SK-N-DZ (cell line): ENCODE results near the gene ANKRD30BL. TPM values are rescaled to one million over a fixed set of nuclear protein-coding genes. Genes with fewer than 3 reads are reported as not detected.
"Not testable (repeated sequence)": the region's sequence is repeated elsewhere in the genome, so short reads cannot be mapped to it uniquely, and the experiment has no call there.

Experiments
- DNase-seq: peaks from one replicate; pipeline ENCODE4 v3.0.0-alpha.2; 2015; ENCODE audit warnings: low spot score
- polyA plus RNA-seq, 2 experiments: library from polyadenylated mRNA; depleted of rRNA; stranded (reverse); fragments of >200 nt; gene quantifications; 2 replicates each; pipeline ENCODE4 v1.2.3, GENCODE V29; 2014
- small RNA-seq, 2 experiments: library from RNA; depleted of rRNA; stranded (forward); fragments of <200 nt; gene quantifications; one replicate each; pipeline ENCODE3, GENCODE V24; 2014

The ANKRD30BL gene, protein sequence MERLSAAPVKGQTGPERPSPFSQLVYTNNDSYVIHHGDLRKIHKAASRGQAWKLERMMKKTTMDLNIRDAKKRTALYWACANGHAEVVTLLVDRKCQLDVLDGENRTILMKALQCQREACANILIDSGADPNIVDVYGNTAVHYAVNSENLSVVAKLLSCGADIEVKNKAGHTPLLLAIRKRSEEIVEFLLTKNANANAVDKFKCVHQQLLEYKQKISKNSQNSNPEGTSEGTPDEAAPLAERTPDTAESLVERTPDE
- not detected in 2 replicates for polyA plus RNA-seq (2014; cell fraction: cytosol; rRNA removed)
- polyA plus RNA-seq (2014; cell fraction: nucleus; rRNA removed): not detected in 2 replicates

DNA sequence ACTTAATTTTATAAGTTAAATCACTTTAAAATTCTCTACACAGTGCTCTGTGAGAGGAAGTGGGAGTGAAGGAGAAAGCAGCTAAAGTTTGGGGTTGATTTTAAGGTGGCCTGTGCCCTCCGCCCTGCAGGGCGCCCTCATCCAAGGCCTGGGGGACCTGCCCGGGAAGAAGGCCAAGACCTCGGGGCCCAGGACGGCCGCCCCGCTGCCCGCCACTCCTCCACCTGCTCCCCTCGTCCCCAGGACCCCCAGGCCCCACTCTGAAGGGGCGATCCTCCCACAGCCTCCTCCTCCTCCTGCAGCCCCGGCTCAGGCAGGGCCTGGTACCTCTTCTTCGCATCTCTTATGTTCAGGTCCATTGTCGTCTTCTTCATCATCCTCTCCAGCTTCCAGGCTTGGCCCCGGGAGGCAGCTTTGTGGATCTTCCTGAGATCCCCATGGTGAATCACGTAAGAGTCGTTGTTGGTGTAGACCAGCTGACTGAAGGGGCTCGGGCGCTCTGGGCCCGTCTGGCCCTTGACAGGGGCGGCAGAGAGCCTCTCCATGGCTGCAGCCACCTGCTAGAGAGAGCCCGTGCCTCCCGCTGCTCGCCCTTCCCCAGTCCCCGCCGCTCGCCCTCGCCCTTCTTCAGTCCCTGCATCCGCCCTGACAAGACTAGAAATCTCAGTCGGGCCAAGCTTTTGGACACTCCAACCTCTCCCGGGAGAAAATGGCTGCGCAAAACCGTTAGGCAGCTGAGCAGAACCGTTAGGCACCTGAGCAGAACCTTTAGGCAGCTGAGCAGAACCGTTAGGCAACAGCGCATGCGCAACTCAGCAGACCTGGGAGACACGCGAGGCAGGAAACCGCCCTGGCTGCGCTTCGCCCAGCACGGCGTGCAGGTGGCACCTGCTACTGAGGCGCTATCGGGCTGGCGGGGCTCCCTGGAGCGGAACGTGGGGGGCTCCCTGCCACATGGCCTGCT is at the start of gene ANKRD30BL:
Gene ANKRD30BL, minus strand, starts transcription at position 792 of the 964 bp plus-strand sequence. Its CDS starts 247 bp downstream, at position 545.
- DNase-seq: not testable (repeated sequence)

GRCh38 chr2:132202866-132203265 is 41.1 kb upstream of the ANKRD30BL start:
- not testable (repeated sequence) for DNase-seq

DNA sequence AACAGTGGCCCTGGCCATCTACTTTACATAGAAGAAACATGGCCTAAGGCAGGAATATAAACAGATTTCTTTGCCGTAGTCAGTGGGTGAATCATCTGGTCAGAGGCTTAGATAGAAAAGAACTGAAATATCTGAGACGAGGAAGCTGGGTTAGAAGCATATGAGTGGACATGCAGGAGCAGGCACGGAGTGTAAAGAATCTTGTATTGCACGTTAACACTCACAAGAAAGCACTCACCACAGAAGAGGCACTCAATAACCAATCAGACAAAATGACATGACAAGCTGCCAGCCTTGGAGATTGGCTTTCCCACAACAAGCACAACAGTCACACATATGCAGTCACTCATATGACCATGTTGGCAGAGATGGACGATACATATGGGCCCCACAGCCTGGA is 31.1 kb upstream of the ANKRD30BL start:
- DNase-seq: not testable (repeated sequence)

GRCh38 chr2:132167100-132167499 is 5.3 kb upstream of the ANKRD30BL start:
- DNase-seq: not testable (repeated sequence)

DNA sequence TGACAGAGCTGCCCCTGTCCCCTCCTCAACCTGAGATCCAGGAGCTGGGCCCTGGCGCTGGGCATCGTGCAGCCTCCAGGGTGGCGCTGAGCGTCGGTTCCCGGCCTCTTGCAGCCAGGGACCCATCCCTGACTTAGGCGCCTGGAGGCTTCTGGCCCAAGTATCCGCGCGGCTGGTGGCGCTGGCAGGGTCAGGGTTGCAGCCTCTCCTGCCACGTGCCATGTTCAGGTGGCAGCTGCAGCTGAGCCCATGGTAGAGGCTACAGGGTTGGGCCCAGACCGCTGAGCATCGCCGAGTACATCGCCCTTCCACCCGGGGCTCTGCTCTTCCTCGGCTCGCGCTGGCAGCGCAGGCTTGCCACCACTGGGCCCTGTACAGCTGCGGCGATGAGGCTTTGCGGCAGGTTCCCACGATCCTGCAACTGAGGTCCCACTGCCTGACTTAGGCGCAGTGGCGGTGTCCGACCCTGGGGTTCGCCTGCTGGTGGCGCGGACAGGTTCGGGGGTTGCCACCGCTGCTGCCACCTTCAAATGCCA is 441 bp upstream of the ANKRD30BL start:
- not testable (repeated sequence) for DNase-seq

DNA sequence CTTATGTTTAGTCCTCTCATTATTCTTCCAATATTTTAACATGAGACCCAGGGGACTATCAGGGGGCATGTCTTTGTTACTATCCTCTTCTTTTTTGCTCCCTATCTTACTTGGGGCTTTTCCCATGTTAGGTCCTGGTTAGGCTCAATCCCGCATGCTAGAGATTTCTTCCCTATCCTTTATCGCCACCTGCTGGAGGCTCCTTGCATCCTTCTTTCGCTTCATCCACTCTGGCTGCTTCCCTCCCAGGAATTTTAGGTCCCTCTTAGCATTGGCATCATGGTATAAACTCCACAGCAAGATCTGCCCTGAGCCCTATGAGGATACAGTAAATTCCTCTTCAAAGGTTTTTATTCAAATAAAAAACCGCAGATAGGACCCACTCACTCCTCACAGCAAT is 15.0 kb downstream of the ANKRD30BL start:
- peak; percentile 45 for DNase-seq

Small RNA genes lying within 50 kb of the gene (small RNA-seq; reads per million reads assigned to genes)
- gene RNU6-1132P: 0 reads per million in 2 experiments
